AG04450 (cell line): ENCODE data around the gene TXN. TPM values are rescaled to one million over a fixed set of nuclear protein-coding genes. Genes with fewer than 3 reads are reported as not detected.
"Not testable (repeated sequence)": the region's sequence is repeated elsewhere in the genome, so short reads cannot be mapped to it uniquely, and the experiment has no call there.

Experiments used
- CTCF ChIA-PET: fragments of 300-600, 350-600 bp; formaldehyde crosslinking; extraction: SDS; loops from one replicate; lab custom pipeline; 2022; ENCODE audit warnings: antibody characterized with exemption, inconsistent platforms; lab: Charles Lee
- POLR2A ChIA-PET: fragments of 350-600 bp; formaldehyde crosslinking; extraction: SDS; loops from one replicate; lab custom pipeline; 2021; ENCODE audit warnings: antibody characterized with exemption, inconsistent platforms; lab: Yijun Ruan, JAX
- DNase-seq: peaks from one replicate; pipeline ENCODE4 v3.0.0-alpha.2; 2011; ENCODE audit warnings: low read depth, low spot score
- H3K27ac ChIP-seq: one replicate; pipeline ENCODE4 v1.5.1; 2012; ENCODE audit warnings: low read depth, low read length, control low read depth
- H3K27me3 ChIP-seq: one replicate; pipeline ENCODE4 v1.6.0; 2012; ENCODE audit warnings: low read length; ENCODE audit not compliant: control insufficient read depth, insufficient read depth
- H3K4me3 ChIP-seq: 2 replicates; pipeline ENCODE4 v1.5.1; 2011; ENCODE audit warnings: mild to moderate bottlenecking, low read depth, low read length, control low read depth
- H3K9me3 ChIP-seq: 2 replicates; pipeline ENCODE4 v1.5.1; 2012; ENCODE audit warnings: low read length; ENCODE audit not compliant: control insufficient read depth, insufficient read depth
- polyA plus RNA-seq: library from polyadenylated mRNA; depleted of rRNA; stranded (reverse); fragments of >200 nt; gene quantifications from 2 replicates; pipeline ENCODE4 v1.2.3, GENCODE V29; 2011
- TF ChIP-seq, protein P1 (sequence below): IDR thresholded peaks from 2 replicates; pipeline ENCODE4 v1.5.1; 2011; ENCODE audit warnings: low read depth, low read length, control low read depth, inconsistent platforms

TXN gene
- polyA plus RNA-seq, 1 experiment, result 630 TPM

DNA sequence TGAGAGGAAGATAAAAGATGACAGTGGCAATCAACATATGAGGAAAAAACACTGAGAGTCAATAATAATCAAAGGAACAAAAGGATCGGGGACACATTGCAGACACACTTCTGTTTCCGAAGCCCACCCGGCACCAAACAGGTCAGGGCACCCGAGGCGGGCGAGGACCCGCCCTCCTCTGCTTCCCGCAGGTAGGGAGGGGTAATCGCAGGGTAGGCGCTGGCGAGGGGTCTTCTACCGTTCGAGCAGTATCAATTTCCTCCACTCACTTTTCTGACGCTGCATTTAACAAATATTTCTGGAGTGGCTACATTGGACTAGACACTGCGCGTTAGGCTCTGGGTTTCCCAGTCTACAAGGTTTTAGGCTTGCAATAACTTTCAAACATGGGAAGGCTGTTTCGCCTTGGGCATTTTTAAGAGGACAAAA, 1.3 kb downstream of the TXN start:
- TF ChIP-seq, protein P1, sequence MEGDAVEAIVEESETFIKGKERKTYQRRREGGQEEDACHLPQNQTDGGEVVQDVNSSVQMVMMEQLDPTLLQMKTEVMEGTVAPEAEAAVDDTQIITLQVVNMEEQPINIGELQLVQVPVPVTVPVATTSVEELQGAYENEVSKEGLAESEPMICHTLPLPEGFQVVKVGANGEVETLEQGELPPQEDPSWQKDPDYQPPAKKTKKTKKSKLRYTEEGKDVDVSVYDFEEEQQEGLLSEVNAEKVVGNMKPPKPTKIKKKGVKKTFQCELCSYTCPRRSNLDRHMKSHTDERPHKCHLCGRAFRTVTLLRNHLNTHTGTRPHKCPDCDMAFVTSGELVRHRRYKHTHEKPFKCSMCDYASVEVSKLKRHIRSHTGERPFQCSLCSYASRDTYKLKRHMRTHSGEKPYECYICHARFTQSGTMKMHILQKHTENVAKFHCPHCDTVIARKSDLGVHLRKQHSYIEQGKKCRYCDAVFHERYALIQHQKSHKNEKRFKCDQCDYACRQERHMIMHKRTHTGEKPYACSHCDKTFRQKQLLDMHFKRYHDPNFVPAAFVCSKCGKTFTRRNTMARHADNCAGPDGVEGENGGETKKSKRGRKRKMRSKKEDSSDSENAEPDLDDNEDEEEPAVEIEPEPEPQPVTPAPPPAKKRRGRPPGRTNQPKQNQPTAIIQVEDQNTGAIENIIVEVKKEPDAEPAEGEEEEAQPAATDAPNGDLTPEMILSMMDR, result no peak
- no peaks in the 10 kb centered on the region; the same call in 1 of the 2 replicates for H3K9me3 ChIP-seq
- ChIA-PET CTCF (no interaction called here), POLR2A (no interaction called here)
- no peak for DNase-seq
- peak overlapping the region; percentile 77 for H3K27ac ChIP-seq
- H3K27me3 ChIP-seq, result no peaks in the 10 kb centered on the region
- peak overlapping the region; percentile 94 for H3K4me3 ChIP-seq

- H3K27ac ChIP-seq, result no peak overlapping the region
- H3K27me3 ChIP-seq, result no peaks in the 10 kb centered on the region
- ChIA-PET CTCF (no interaction called here), POLR2A (no interaction called here)
- DNase-seq, result no peak
- TF ChIP-seq, protein P1, result no peak
- H3K4me3 ChIP-seq, result peak overlapping the region; percentile 94
- H3K9me3 ChIP-seq, result no peaks in the 10 kb centered on the region; the same call in 1 of the 2 replicates
Measured at GRCh38 chr9:110254500-110254899, 1.8 kb downstream of the TXN start.

GRCh38 chr9:110252509-110253139, 3.7 kb downstream of the TXN start:
- TF ChIP-seq, protein P1, result no peak
- H3K4me3 ChIP-seq, result no peak overlapping the region
- ChIA-PET CTCF (no interaction called here), POLR2A (interaction anchor here (0.6 kb wide), 1 partner anchor 1369 kb away, joined by 4 read pairs; no protein-coding TSS in a partner anchor)
- no peaks in the 10 kb centered on the region; the same call in 1 of the 2 replicates for H3K9me3 ChIP-seq
- H3K27me3 ChIP-seq, result no peaks in the 10 kb centered on the region
- DNase-seq, result no peak
- H3K27ac ChIP-seq, result no peak overlapping the region

GRCh38 chr9:110251770-110252169, 4.5 kb downstream of the TXN start:
- POLR2A ChIA-PET, result interaction anchor here (0.6 kb wide), 3 partner anchors 192 to 1369 kb away, joined by 3 to 5 read pairs (median 4); no protein-coding TSS in a partner anchor
- H3K27ac ChIP-seq, H3K9me3 ChIP-seq, CTCF ChIA-PET, H3K27me3 ChIP-seq, DNase-seq, H3K4me3 ChIP-seq: not testable (repeated sequence)

GRCh38 chr9:110251212-110251611, 5.1 kb downstream of the TXN start:
- H3K9me3 ChIP-seq, result no peaks in the 10 kb centered on the region; the same call in 1 of the 2 replicates
- no peak for DNase-seq
- ChIA-PET POLR2A (no interaction called here), CTCF (no interaction called here)
- H3K27ac ChIP-seq, result no peak overlapping the region
- TF ChIP-seq, protein P1, result no peak
- no peak overlapping the region for H3K4me3 ChIP-seq
- no peaks in the 10 kb centered on the region for H3K27me3 ChIP-seq
